GM12891 (cell line): Measurements from ENCODE around the gene LRP1.

Experiments used
- DNase-seq: peaks from one replicate; pipeline ENCODE4 v3.0.0; 2011; ENCODE audit warnings: low spot score; ENCODE audit not compliant: insufficient read length
- FAIRE-seq: peaks from 2 replicates; lab custom pipeline; 2011; peaks lifted over from hg19 to GRCh38; lab: Jason Lieb, UNC
- PAX5 ChIP-seq: IDR thresholded peaks from 2 replicates; pipeline ENCODE4 v1.6.1; 2011; ENCODE audit warnings: low read length, moderate library complexity, mild to moderate bottlenecking; ENCODE audit not compliant: insufficient read depth, severe bottlenecking
- POLR2A ChIP-seq: IDR thresholded peaks from 2 replicates; pipeline ENCODE4 v1.6.1; 2011; ENCODE audit warnings: low read depth, low read length, control low read depth
- POLR2AphosphoS5 ChIP-seq: IDR thresholded peaks from 2 replicates; pipeline ENCODE4 v1.6.1; 2011; ENCODE audit warnings: low read depth, low read length, control low read depth
- POU2F2 ChIP-seq: IDR thresholded peaks from 2 replicates; pipeline ENCODE4 v1.6.1; 2011; ENCODE audit warnings: low read depth, mild to moderate bottlenecking, control low read depth, low read length, moderate library complexity
- SPI1 ChIP-seq: IDR thresholded peaks from 2 replicates; pipeline ENCODE4 v1.6.1; 2011; ENCODE audit warnings: low read depth, low read length, control low read depth
- TAF1 ChIP-seq: IDR thresholded peaks from 2 replicates; pipeline ENCODE4 v1.6.1; 2011; ENCODE audit warnings: low read depth, low read length, control low read depth

Gene LRP1

DNA sequence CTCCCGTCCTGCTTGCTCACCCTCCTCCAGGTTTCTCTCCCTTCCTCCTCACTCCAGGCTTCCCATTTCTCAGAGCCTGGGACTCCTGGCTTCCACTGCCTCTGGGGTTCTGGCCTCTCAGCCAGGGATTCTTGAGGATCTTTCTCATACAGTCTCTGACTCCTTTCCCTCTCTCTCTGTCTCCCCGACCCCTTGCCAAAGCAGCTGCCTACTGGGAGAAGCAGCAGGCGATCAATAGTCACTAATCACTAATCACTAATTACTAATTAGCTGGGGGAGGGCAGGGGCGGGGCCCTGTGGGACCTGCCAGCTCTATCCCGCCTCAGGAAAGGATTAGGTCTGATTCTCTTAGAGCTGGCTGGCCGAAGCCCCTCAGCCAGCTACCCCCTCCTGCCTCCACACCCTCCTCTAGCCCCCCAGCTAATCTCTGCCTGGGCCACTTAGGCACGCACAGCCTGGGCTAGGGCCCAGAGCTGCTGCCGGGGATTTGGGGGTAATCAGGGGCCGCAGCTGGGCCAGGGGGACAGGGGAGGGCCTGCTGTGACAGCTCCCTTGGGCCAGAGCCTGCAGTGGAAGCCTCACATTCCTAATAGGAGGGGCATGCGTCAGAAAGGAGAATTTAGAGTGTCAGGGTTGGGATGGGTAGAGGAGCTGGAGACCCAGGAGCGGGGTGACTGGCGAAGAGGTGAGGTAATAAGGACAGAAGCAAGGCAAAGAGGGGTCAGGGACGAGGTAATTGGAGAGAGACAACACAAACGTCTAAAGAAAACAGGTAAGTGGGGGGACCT lies 91.1 kb downstream of the LRP1 start:
- TF ChIP-seq POU2F2 (no peak), POLR2AphosphoS5 (no peak), PAX5 (no peak)
- FAIRE-seq (no peak), DNase-seq (no peak)

- no peak for FAIRE-seq
- TF ChIP-seq SPI1 (no peak), TAF1 (no peak), POLR2A (no peak), POLR2AphosphoS5 (no peak), PAX5 (no peak)
- DNase-seq: no peak
Observed at GRCh38 chr12:57219993-57220754, 91.9 kb downstream of the LRP1 start.

DNA sequence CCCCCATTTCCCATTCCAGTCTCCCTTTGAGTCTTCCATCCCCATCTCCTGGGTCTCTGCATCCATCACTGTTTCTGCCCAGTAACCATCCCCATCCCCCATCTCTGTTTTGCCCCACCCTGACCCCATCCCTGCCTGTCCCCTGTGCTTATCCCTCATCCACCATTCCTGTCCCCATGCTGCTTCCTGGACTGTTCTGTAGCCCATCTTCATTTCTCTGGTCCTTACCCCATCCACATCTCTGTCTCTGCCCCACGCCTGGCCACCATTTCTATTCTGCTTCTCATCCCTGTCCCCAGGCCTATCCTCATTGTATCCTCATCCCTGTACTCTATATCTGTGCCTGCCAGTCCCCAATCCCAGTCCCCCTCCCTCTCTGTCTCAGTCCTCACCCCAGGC lies 92.5 kb downstream of the LRP1 start:
- FAIRE-seq (no peak), DNase-seq (no peak)
- TF ChIP-seq POLR2A: no peak
- TF ChIP-seq POU2F2: no peak
- TF ChIP-seq TAF1: no peak
- TF ChIP-seq SPI1: no peak
- TF ChIP-seq PAX5: no peak
- TF ChIP-seq POLR2AphosphoS5: no peak

DNA sequence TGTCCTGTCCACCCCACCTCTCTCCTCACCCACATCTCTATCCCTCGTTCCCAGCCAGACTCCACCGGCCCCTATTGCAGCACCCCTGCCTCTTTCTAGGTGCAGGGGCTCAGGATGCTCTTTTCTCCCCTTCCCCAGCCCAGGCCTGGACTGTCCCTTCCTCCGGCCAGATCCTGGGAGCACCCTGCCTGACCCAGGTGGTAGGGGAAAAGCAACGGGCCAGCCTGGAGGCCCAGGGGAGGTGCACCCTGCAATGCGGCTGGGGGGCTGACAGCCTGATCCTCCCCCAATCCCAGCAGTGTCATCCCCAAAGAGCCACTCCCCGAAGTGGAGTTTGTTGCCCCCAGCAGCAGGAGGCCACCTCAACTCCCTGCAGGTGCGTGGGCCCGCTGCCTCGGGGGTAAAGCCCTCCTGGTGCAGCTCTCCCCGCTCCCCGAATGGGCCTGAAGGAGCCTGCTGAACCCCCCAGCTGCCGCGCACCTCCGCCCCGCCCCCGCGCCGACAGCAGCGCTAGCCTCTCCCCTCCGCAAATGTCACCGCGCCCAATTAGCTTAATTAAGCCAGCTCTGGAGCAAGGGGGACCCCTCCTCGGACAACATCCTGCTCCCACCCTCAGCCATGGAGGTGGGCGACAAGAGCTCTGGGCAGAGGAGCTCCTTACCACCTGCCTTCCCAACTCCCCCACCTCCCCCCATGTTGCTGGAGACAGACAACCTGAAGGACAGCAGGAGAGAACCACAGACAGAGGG lies 93.1 kb downstream of the LRP1 start:
- no peak for DNase-seq
- TF ChIP-seq POLR2AphosphoS5 (no peak), PAX5 (no peak), SPI1 (no peak), POLR2A (no peak), TAF1 (no peak), POU2F2 (no peak)
- no peak for FAIRE-seq

DNA sequence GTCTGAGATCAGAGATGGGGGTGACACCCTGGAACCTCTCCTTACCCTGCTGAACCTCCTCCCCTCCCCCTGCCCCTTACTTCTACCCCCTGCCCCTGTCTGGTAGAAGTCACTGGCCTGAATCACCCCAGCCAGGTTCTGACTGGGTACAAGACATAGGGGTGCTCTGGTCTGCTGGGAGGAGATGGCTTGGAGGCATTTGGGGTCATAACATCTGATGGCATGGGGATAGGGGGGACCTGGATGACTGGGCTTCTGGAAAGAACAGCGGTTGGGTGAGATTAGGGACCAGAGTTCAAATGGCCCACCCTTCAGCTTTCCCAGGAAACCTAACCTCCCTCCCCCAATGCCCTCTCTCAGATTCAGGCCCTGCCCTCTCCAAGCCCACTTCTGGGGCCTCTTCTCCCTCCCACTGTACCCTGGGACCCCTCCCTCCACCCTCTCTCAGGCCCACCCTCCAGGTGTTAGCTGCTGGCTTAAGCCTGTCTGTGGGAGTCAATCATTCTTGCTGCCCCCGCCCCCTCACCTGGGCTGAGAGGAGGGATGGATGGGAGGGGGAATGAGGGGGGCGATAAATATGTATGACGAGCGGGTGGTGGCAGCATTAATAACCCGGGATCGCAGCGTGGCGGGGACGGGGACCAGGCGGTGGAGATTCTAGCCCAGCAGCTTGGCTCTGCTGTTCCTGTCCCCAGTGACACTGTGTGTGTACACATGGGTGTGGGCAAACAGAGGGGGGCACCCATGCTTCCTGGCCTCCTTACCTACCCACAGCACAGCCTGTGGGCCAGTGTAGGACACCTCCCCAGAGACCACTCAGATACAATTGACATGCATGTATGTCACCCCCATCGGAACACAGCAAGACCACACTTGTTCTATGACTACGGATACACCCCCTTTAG lies 94.3 kb downstream of the LRP1 start:
- DNase-seq: no peak
- no peak for FAIRE-seq
- no peak for TF ChIP-seq SPI1

GRCh38 chr12:57223191-57224165 lies 95.2 kb downstream of the LRP1 start:
- TF ChIP-seq POLR2AphosphoS5 (no peak), POLR2A (no peak), TAF1 (no peak)
- FAIRE-seq (peak; percentile 76), DNase-seq (no peak)

- FAIRE-seq: no peak
- DNase-seq: no peak
- no peak for TF ChIP-seq POLR2A
- no peak for TF ChIP-seq SPI1
- no peak for TF ChIP-seq PAX5
- TF ChIP-seq POLR2AphosphoS5: no peak
- TF ChIP-seq TAF1: no peak
- no peak for TF ChIP-seq POU2F2
Observed at GRCh38 chr12:57224278-57224972, 96.1 kb downstream of the LRP1 start.

GRCh38 chr12:57224973-57225679 lies 96.8 kb downstream of the LRP1 start:
- no peak for DNase-seq
- TF ChIP-seq POLR2AphosphoS5 (no peak), SPI1 (no peak), POLR2A (no peak), TAF1 (no peak), POU2F2 (no peak)
- FAIRE-seq: peak; percentile 79
